Inflammatory macrophage (primary cell): ENCODE results near the gene PRAMEF20.

Experiments
- DNase-seq, 2 donors: peaks; one replicate each; pipeline ENCODE4 v3.0.0-alpha.2; 2020 to 2022

Gene PRAMEF20

GRCh38 chr1:13465515-13465914, 55.3 kb downstream of the PRAMEF20 start:
- DNase-seq: no peak

- no peak for DNase-seq
Measured at GRCh38 chr1:13469343-13469742, 59.1 kb downstream of the PRAMEF20 start.
